Loucy (cell line): ENCODE data around the gene ALKBH7.
A peak's percentile ranks its signal among the peaks of the same experiment; 100 is the strongest.

Experiments used
- H2AFZ ChIP-seq: fragments of 200-600 bp; sonication (generic); 2 replicates; pipeline ENCODE4 v1.6.0; 2016; ENCODE audit warnings: antibody characterized with exemption, mild to moderate bottlenecking, low read length, moderate library complexity
- H3F3A ChIP-seq: fragments of 200-600 bp; 2 replicates; pipeline ENCODE4 v1.6.0; 2016; ENCODE audit warnings: antibody characterized with exemption, low read depth, mild to moderate bottlenecking
- H3K27me3 ChIP-seq: fragments of 200-600 bp; sonication (generic); 2 replicates; pipeline ENCODE4 v1.6.1; 2014; ENCODE audit warnings: low read length, mild to moderate bottlenecking; ENCODE audit not compliant: insufficient read depth, poor library complexity, severe bottlenecking
- H3K36me3 ChIP-seq: fragments of 200-600 bp; sonication (generic); 2 replicates; pipeline ENCODE4 v1.6.1; 2016; ENCODE audit warnings: low read length; ENCODE audit not compliant: insufficient read depth
- H3K4me1 ChIP-seq: fragments of 200-600 bp; sonication (generic); 2 replicates; pipeline ENCODE4 v1.5.1; 2014; ENCODE audit warnings: low read length, mild to moderate bottlenecking; ENCODE audit not compliant: insufficient read depth, poor library complexity, severe bottlenecking
- H3K4me2 ChIP-seq: fragments of 200-600 bp; sonication (generic); 2 replicates; pipeline ENCODE4 v1.6.0; 2014; ENCODE audit warnings: antibody characterized with exemption, low read length, low read depth, mild to moderate bottlenecking; ENCODE audit not compliant: poor library complexity, severe bottlenecking
- H3K4me3 ChIP-seq: fragments of 200-600 bp; sonication (generic); 2 replicates; pipeline ENCODE4 v1.5.1; 2014; ENCODE audit warnings: low read length, mild to moderate bottlenecking, mixed read lengths; ENCODE audit not compliant: poor library complexity, severe bottlenecking
- H3K79me2 ChIP-seq: fragments of 200-600 bp; sonication (generic); 2 replicates; pipeline ENCODE4 v1.6.1; 2014; ENCODE audit warnings: low read length; ENCODE audit not compliant: insufficient read depth
- H3K9ac ChIP-seq: fragments of 200-600 bp; sonication (generic); 2 replicates; pipeline ENCODE4 v1.6.0; 2014; ENCODE audit warnings: mild to moderate bottlenecking, low read depth, low read length, moderate library complexity; ENCODE audit not compliant: poor library complexity, severe bottlenecking
- H3K9me2 ChIP-seq: fragments of 200-600 bp; sonication (generic); replicated peaks from 2 replicates; pipeline ENCODE4 v1.6.1; 2016; ENCODE audit warnings: low read depth, low read length, mixed read lengths
- H3K9me3 ChIP-seq: fragments of 200-600 bp; sonication (generic); 2 replicates; pipeline ENCODE4 v1.6.1; 2014; ENCODE audit warnings: mild to moderate bottlenecking, antibody characterized with exemption, low read length, low read depth; ENCODE audit not compliant: insufficient read depth
- H4K20me1 ChIP-seq: fragments of 200-600 bp; sonication (generic); 2 replicates; pipeline ENCODE4 v1.6.0; 2014; ENCODE audit warnings: antibody characterized with exemption, low read length, mild to moderate bottlenecking; ENCODE audit not compliant: insufficient read depth, poor library complexity, severe bottlenecking
- CTCF ChIP-seq: fragments of 200-600 bp; sonication (generic); conservative IDR thresholded peaks from 2 replicates; pipeline ENCODE4 v1.5.1; 2014; ENCODE audit warnings: mild to moderate bottlenecking, antibody characterized with exemption, low read length
- EZH2phosphoT487 ChIP-seq: fragments of 200-600 bp; IDR thresholded peaks from 2 replicates; pipeline ENCODE4 v1.6.1; 2018; ENCODE audit warnings: antibody characterized with exemption, mild to moderate bottlenecking, moderate library complexity, borderline replicate concordance

The ALKBH7 gene

GRCh38 chr19:6362027-6362350, 10.6 kb upstream of the ALKBH7 start:
- Histone ChIP-seq H3K27me3 (no peaks in the 10 kb centered on the region), H3K79me2 (peaks cover 31% of the 10 kb centered on the region), H4K20me1 (no peaks in the 10 kb centered on the region), H2AFZ (peak overlapping the region; percentile 77), H3K4me3 (peak overlapping the region; percentile 84), H3K4me1 (peaks cover 13% of the 10 kb centered on the region), H3F3A (no peaks in the 10 kb centered on the region; the same call in 1 of the 2 replicates), H3K36me3 (peaks cover 20% of the 10 kb centered on the region; the same call in 1 of the 2 replicates), H3K9me2 (no peaks in the 10 kb centered on the region), H3K9me3 (no peaks in the 10 kb centered on the region), H3K9ac (peak overlapping the region; percentile 87), H3K4me2 (peak overlapping the region; percentile 99)
- TF ChIP-seq CTCF: no peak
- no peak for TF ChIP-seq EZH2phosphoT487

GRCh38 chr19:6362351-6362801, 10.2 kb upstream of the ALKBH7 start:
- Histone ChIP-seq H4K20me1 (no peaks in the 10 kb centered on the region), H3K9ac (peak overlapping the region; percentile 87), H3K4me1 (peaks cover 13% of the 10 kb centered on the region), H3K36me3 (peaks cover 24% of the 10 kb centered on the region; the same call in 1 of the 2 replicates), H3K4me2 (peak overlapping the region; percentile 99), H3K9me2 (no peaks in the 10 kb centered on the region), H3K79me2 (peaks cover 31% of the 10 kb centered on the region), H3K4me3 (peak overlapping the region; percentile 84), H3F3A (no peaks in the 10 kb centered on the region; the same call in 1 of the 2 replicates), H2AFZ (0 out of 2 replicates have a peak overlapping the region, but pooled peaks have one; percentile 22), H3K27me3 (no peaks in the 10 kb centered on the region), H3K9me3 (no peaks in the 10 kb centered on the region)
- no peak for TF ChIP-seq EZH2phosphoT487
- TF ChIP-seq CTCF: no peak

GRCh38 chr19:6364353-6364752, 8.2 kb upstream of the ALKBH7 start:
- no peaks in the 10 kb centered on the region for H3K9me3 ChIP-seq
- H3K9me2 ChIP-seq: no peaks in the 10 kb centered on the region
- H3K27me3 ChIP-seq: no peaks in the 10 kb centered on the region
- peaks cover 37% of the 10 kb centered on the region; the same call in 1 of the 2 replicates for H3K36me3 ChIP-seq
- H2AFZ ChIP-seq: no peak overlapping the region
- no peak overlapping the region for H3K9ac ChIP-seq
- H3F3A ChIP-seq: no peaks in the 10 kb centered on the region; the same call in 1 of the 2 replicates
- H3K4me2 ChIP-seq: no peak overlapping the region
- no peak overlapping the region for H3K4me3 ChIP-seq
- H3K4me1 ChIP-seq: peaks cover 13% of the 10 kb centered on the region
- H3K79me2 ChIP-seq: peaks cover 31% of the 10 kb centered on the region
- no peak for TF ChIP-seq CTCF
- H4K20me1 ChIP-seq: no peaks in the 10 kb centered on the region
